GM21367 (cell line): Measurements from ENCODE around the gene ODAD2.

Source experiments
- ATAC-seq: cut with Tn5 transposase; IDR thresholded peaks from one replicate; pipeline ENCODE4 v1.9.1; 2021; ENCODE audit not compliant: unreplicated experiment

The ODAD2 gene

DNA sequence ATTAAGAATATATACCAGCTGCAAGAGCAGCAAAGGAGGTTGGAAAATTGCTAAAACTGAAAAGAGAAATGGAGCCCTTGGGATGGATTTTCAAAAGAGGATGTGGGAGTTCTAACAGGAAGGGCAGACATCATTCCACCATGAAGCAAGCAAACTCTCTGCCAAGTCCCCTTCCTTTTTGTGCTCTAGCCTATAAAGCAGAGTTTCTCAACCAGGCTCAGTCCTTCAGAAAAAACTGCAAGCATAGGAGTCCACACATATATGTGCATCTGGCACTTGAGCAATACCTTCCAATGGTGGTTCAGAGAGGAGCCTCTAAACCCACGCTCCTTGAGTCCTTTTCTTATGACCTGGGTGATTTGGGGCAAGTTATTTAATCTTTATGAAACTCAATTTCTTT is 154.7 kb downstream of the ODAD2 start:
- ATAC-seq = no peak

GRCh38 chr10:27838901-27839300 is 160.0 kb downstream of the ODAD2 start:
- ATAC-seq = no peak

- no peak for ATAC-seq
Measured at GRCh38 chr10:27838361-27838760, 160.5 kb downstream of the ODAD2 start.

GRCh38 chr10:27834476-27834875 is 164.4 kb downstream of the ODAD2 start:
- ATAC-seq = no peak

- ATAC-seq = no peak
Measured at GRCh38 chr10:27833792-27834191, 165.1 kb downstream of the ODAD2 start.

DNA sequence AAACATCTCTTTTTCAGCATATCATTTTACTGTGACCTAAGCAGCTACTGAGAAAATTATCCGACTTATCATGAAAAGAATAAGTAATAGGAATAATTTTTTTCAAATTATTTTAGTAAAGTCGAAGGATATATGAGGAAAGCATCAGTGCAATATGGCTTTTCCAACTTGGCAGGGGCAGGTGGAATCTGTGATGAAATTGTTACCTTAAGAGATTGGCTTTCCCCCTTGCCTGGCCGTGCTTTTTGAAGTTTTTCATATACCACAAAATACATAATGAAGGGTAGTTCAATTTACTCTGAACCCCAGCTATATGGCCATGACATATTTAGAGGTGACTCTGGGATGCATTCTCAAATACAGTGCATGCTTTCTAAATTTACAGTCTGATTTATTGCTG is 166.1 kb downstream of the ODAD2 start:
- no peak for ATAC-seq

- no peak for ATAC-seq
Measured at GRCh38 chr10:27826369-27826768, 172.5 kb downstream of the ODAD2 start.

- no peak for ATAC-seq
Measured at GRCh38 chr10:27822301-27822700, 176.6 kb downstream of the ODAD2 start.

DNA sequence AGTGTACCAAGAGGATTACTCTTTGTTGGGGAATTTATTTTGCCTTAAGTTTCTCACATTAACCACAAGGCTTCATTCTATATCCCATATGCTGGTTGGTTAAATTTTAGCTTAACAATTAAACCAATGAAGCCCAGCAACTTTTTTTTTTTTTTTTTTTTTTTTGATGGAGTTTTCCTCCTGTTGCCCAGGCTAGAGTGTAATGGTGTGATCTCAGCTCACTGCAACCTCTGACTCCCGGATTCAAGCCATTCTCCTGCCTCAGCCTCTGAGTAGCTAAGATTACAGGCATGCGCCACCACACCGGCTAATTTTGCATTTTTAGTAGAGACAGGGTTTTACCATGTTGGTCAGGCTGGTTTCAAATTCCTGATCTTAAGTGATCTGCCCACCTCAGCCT is 178.2 kb downstream of the ODAD2 start:
- no peak for ATAC-seq

DNA sequence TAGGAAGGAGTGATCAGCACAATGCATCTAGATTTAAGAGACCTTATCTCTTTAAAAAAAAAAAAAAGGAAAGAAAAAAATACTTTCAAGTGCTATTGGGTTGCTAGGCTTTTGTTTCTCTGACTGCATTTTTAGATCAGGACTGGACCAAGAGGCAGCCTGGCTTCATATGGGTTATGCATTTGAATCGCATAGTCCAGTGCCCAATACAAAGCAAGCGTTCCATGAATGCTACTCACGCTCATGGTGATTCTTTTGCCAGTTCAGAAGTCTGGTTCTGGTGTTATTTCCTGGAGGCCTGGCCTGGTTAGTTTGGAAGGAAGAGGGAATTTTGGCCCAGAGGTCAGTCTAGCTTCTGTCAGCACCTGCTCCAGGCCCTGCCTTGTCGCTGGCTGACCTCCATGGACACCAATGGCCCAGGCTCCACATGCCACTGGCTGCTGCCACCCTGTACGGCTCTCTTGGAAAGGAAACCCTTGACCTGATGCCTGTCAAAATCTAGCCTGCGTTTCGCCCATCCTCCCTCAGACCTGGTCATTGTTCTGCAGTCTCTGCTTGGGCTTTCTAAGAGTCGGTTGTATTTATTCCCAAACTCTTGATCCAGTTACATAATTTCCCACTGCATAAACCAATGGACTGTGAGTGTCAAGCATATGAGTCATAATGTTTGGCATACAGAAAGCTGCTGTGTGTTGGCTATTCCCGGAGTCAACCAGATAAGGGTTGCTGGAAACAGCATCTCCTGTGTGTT is 178.9 kb downstream of the ODAD2 start:
- ATAC-seq = no peak

- no peak for ATAC-seq
Measured at GRCh38 chr10:27816320-27816719, 182.6 kb downstream of the ODAD2 start.

GRCh38 chr10:27815846-27816245 is 183.0 kb downstream of the ODAD2 start:
- ATAC-seq = no peak

GRCh38 chr10:27815261-27815660 is 183.6 kb downstream of the ODAD2 start:
- ATAC-seq = no peak

- no peak for ATAC-seq
Measured at GRCh38 chr10:27805180-27805579, 193.7 kb downstream of the ODAD2 start.

- ATAC-seq = no peak
Measured at GRCh38 chr10:27804136-27804535, 194.7 kb downstream of the ODAD2 start.

DNA sequence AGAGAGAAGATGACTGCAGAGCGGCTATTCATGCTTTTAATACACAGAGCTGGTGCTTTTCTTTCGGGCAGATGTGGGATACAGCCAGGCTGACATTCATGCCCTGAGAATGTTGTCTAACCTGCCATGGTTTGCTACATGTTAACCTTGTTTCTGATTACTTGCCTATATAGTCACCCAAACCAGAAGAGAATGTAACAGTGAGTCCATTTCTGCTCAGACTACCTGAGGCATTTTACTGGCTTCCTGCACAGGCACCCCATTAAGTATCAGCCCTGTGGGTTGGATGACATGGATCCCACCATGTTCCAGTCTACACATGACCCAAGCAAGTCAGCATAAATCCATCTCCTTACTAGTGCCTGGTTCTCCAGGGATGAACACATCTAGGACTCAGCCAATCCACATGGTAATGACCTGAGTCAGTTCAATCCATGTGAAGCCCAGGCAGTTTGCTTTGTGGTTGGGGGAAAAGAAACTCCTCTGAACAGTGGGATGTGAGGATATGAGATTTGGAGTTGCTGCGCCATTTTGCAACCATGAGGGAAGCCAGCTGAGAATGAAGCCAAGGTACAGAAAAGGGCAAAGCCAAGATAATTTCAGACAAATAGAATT is 197.6 kb downstream of the ODAD2 start:
- no peak for ATAC-seq

DNA sequence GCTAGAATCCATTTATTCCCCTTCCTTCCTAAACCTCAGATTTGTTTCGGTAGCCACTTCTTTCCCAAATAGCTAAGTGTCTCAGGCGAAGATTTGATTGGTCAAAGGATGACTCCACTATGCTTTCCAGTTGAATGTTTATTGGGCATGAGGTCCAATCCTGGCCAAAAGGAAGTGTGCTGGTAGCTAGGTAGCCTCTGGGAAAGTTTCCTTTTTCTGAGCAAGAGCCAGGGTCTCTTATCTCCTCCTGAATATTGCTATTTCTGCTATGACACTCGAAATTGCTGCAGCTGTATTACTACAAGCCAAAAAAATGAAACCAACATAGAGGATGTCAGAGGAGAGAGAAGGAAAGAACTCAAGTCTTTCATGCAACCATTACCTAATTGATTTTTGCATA is 199.8 kb downstream of the ODAD2 start:
- no peak for ATAC-seq

GRCh38 chr10:27794157-27794556 is 204.7 kb downstream of the ODAD2 start:
- no peak for ATAC-seq

DNA sequence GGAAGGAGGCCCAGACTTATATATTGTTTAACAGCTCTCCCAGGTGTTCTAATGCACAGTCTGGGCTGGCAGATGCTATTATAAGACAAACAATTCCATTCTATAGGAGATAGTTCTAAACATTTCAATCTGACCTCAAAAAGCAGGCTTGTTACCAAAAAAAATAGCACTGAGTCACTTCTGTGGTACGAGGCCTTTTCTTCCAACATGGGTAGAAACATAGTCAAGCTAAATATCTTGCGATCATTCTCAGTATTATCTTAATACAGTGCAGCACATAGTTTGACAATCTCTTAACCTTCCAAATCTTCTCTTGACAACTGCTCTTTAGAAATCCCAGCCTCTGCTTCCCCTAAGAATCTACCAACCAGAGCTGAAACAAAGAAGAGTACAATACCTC is 206.7 kb downstream of the ODAD2 start:
- no peak for ATAC-seq

DNA sequence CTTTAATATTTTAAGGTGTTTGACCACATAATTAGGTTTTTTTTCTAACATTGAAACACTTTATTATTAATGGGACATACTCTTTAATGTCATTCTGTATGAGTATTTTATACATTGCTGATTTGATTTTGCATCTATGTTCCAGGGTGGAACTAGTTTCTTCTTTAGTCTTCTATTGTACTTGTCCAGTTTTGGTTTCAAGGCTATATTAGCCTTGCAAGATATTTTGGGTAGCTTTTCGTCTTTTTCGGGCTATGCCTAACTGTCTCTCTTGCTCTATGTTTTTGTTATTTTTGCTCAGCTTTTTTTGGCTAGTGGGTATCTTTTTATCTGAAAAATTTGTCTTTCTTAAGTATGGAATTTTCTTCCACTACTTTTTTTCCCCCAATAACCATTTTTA is 214.6 kb downstream of the ODAD2 start:
- no peak for ATAC-seq

GRCh38 chr10:27783660-27784059 is 215.2 kb downstream of the ODAD2 start:
- ATAC-seq = no peak

DNA sequence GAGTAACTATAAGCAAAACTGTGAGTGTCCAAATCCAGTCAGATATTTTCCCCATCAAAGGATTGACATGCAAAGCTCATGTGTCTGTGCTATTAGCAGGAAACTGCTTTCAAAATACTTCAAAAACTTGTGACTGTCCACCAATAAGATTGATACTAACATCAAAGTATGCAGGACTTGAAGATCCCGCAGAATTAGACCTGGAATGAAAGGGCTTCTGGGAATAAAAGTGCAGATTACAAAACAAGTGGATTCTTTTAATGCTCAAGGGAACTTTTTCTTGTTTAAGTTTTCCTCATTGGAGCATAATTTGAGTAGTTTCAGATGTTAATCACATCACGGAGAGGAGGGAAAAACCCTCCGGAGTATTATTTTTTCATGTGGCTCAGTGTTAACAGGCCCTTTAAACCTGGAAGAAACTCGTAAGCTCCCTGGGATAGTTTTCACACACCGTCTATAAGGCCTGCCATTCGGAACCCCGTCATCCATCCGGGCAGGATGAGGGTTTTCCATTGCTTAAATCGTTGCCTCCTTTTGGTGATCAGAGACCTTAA is 219.3 kb downstream of the ODAD2 start:
- no peak for ATAC-seq

GRCh38 chr10:27774831-27775230 is 224.0 kb downstream of the ODAD2 start:
- ATAC-seq = no peak
